ENCODE results near the gene MYO9A. TPM values are rescaled to one million over a fixed set of nuclear protein-coding genes. Genes with fewer than 3 reads are reported as not detected.

The MYO9A gene
- total RNA-seq, 1 donor: 59.0 TPM

DNA sequence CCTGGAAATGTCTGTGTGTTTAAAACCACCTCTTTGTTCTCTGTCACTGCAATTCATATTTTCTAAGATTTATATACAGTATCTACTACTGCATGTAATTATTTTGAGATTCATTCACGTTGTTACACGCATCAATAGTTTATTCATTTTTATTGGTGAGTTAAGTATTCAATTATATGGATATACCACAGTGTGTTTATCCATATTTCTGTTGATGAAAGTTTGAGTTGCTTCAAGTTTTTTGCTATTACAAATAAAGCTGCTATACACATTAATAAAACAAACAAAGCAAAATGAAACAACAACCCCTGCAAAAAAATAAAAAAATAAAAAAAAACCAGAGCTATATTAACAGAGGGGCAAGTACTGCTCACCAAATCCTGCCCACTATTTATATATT lies 185.3 kb downstream of the MYO9A start:
- no peak overlapping the region for H3K4me2 ChIP-seq (ENCODE audit: insufficient read depth, low read length)
- H3K27me3 ChIP-seq (ENCODE audit: insufficient read depth, low read length): no peaks in the 10 kb centered on the region
- DNase-seq (ENCODE audit: insufficient read length, low spot score, missing footprints): no peak
- no peaks in the 10 kb centered on the region for H3K4me1 ChIP-seq (ENCODE audit: insufficient read depth, low read length)
- TF ChIP-seq, protein P1, sequence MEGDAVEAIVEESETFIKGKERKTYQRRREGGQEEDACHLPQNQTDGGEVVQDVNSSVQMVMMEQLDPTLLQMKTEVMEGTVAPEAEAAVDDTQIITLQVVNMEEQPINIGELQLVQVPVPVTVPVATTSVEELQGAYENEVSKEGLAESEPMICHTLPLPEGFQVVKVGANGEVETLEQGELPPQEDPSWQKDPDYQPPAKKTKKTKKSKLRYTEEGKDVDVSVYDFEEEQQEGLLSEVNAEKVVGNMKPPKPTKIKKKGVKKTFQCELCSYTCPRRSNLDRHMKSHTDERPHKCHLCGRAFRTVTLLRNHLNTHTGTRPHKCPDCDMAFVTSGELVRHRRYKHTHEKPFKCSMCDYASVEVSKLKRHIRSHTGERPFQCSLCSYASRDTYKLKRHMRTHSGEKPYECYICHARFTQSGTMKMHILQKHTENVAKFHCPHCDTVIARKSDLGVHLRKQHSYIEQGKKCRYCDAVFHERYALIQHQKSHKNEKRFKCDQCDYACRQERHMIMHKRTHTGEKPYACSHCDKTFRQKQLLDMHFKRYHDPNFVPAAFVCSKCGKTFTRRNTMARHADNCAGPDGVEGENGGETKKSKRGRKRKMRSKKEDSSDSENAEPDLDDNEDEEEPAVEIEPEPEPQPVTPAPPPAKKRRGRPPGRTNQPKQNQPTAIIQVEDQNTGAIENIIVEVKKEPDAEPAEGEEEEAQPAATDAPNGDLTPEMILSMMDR (IDR thresholded peaks at IDR 0.05; ENCODE audit: extremely low read depth, low read depth, low read length): no peak
- H3K36me3 ChIP-seq (ENCODE audit: insufficient read depth, low read length): peaks cover 44% of the 10 kb centered on the region
- H4K20me1 ChIP-seq (ENCODE audit: insufficient read depth, low read length): no peaks in the 10 kb centered on the region
- H3K9me3 ChIP-seq (ENCODE audit: low read depth, low read length): no peaks in the 10 kb centered on the region
- no peak overlapping the region for H2AFZ ChIP-seq (ENCODE audit: low read length)
- H3K27ac ChIP-seq (ENCODE audit: low read depth, low read length): no peak overlapping the region
- no peaks in the 10 kb centered on the region for H3K79me2 ChIP-seq (ENCODE audit: insufficient read depth, low read length)
- no peak overlapping the region for H3K4me3 ChIP-seq (ENCODE audit: insufficient read depth, low read length)

DNA sequence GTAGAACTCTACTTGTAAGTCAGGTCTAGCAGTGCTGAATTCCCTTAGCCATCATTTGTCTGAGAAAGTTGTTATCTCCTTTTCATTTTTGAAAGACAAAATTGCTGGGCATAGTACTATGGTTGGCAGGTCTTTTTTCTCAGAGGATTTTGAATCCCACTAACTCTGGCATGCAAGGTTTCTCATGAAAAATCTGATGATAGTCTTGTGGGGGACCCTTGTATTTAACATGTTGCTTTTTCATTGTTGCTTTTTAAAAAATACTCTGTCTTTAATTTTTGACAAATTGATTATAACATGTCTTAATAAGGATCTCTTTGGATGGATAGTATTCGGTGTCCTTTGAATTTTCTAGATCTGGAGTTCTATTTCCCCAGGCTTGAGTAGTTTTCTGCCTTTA lies 186.7 kb downstream of the MYO9A start:
- no peak overlapping the region for H3K27ac ChIP-seq (ENCODE audit: low read depth, low read length)
- no peaks in the 10 kb centered on the region for H3K4me1 ChIP-seq (ENCODE audit: insufficient read depth, low read length)
- H3K36me3 ChIP-seq (ENCODE audit: insufficient read depth, low read length): peaks cover 44% of the 10 kb centered on the region
- H3K27me3 ChIP-seq (ENCODE audit: insufficient read depth, low read length): no peaks in the 10 kb centered on the region
- no peaks in the 10 kb centered on the region for H3K9me3 ChIP-seq (ENCODE audit: low read depth, low read length)
- H3K4me2 ChIP-seq (ENCODE audit: insufficient read depth, low read length): no peak overlapping the region
- DNase-seq (ENCODE audit: insufficient read length, low spot score, missing footprints): no peak
- TF ChIP-seq, protein P1 (IDR thresholded peaks at IDR 0.05; ENCODE audit: extremely low read depth, low read depth, low read length): no peak
- no peaks in the 10 kb centered on the region for H4K20me1 ChIP-seq (ENCODE audit: insufficient read depth, low read length)
- no peak overlapping the region for H3K4me3 ChIP-seq (ENCODE audit: insufficient read depth, low read length)
- H2AFZ ChIP-seq (ENCODE audit: low read length): no peak overlapping the region
- no peaks in the 10 kb centered on the region for H3K79me2 ChIP-seq (ENCODE audit: insufficient read depth, low read length)

DNA sequence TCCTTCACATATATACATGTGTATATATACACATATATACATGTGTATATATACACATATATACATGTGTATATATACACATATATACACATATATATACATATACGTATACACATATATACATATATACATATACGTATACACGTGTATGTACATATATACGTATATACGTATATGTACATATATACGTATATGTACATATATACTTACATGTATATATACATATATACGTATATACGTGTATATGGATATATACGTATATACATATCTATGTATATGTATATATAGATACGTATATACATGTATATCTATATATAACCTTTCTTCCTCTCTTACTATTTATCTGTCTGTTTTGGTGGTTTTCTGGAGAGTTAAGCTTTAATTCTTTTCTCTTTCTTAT lies 192.8 kb downstream of the MYO9A start:
- H3K9me3 ChIP-seq (ENCODE audit: low read depth, low read length): no peaks in the 10 kb centered on the region
- no peak for DNase-seq (ENCODE audit: insufficient read length, low spot score, missing footprints)
- H3K4me3 ChIP-seq (ENCODE audit: insufficient read depth, low read length): no peak overlapping the region
- H3K79me2 ChIP-seq (ENCODE audit: insufficient read depth, low read length): no peaks in the 10 kb centered on the region
- H2AFZ ChIP-seq (ENCODE audit: low read length): no peak overlapping the region
- no peaks in the 10 kb centered on the region for H3K4me1 ChIP-seq (ENCODE audit: insufficient read depth, low read length)
- no peaks in the 10 kb centered on the region for H3K27me3 ChIP-seq (ENCODE audit: insufficient read depth, low read length)
- H3K36me3 ChIP-seq (ENCODE audit: insufficient read depth, low read length): no peaks in the 10 kb centered on the region
- TF ChIP-seq, protein P1 (IDR thresholded peaks at IDR 0.05; ENCODE audit: extremely low read depth, low read depth, low read length): no peak
- H3K27ac ChIP-seq (ENCODE audit: low read depth, low read length): no peak overlapping the region
- H3K4me2 ChIP-seq (ENCODE audit: insufficient read depth, low read length): no peak overlapping the region
- H4K20me1 ChIP-seq (ENCODE audit: insufficient read depth, low read length): no peaks in the 10 kb centered on the region

DNA sequence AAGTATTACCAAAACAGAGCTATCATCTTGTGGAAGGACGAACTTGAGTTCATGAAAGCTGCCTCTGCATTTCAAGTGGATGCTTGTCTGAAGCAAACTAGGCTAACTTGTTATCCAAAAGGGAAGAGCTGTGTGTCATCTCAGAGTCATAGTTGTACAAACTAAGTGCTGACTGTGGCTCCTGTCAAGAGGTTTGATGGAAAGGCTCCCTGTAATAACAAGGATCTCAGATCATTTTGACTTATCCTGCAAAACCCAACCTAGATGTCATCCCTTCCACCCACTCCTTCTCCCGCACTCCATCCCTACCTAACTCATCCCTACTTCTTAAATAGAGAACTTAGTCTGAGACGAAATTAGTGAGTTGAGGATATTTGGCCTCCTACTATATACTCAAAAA lies 196.8 kb downstream of the MYO9A start:
- Histone ChIP-seq H3K27ac (ENCODE audit: low read depth, low read length) (no peak overlapping the region), H3K4me2 (ENCODE audit: insufficient read depth, low read length) (no peak overlapping the region), H3K4me3 (ENCODE audit: insufficient read depth, low read length) (no peak overlapping the region), H4K20me1 (ENCODE audit: insufficient read depth, low read length) (no peaks in the 10 kb centered on the region), H2AFZ (ENCODE audit: low read length) (no peak overlapping the region), H3K9me3 (ENCODE audit: low read depth, low read length) (no peaks in the 10 kb centered on the region), H3K27me3 (ENCODE audit: insufficient read depth, low read length) (no peaks in the 10 kb centered on the region), H3K36me3 (ENCODE audit: insufficient read depth, low read length) (no peaks in the 10 kb centered on the region), H3K79me2 (ENCODE audit: insufficient read depth, low read length) (no peaks in the 10 kb centered on the region), H3K4me1 (ENCODE audit: insufficient read depth, low read length) (no peaks in the 10 kb centered on the region)
- TF ChIP-seq, protein P1 (IDR thresholded peaks at IDR 0.05; ENCODE audit: extremely low read depth, low read depth, low read length): no peak
- DNase-seq (ENCODE audit: insufficient read length, low spot score, missing footprints): peak; percentile 52
